K562 (cell line): ENCODE data around the gene CPT1C. TPM values are rescaled to one million over a fixed set of nuclear protein-coding genes. Genes with fewer than 3 reads are reported as not detected.
A peak's percentile ranks its signal among the peaks of the same experiment; 100 is the strongest.

ENCODE experiments used
- ARNT ChIP-seq, 2 experiments: fragments of 450-650 bp; IDR thresholded peaks; 2 replicates each; pipeline ENCODE4 v1.6.1; 2016; ENCODE audit warnings: mild to moderate bottlenecking in 1 of 2
- CBX5 ChIP-seq: IDR thresholded peaks from 2 replicates; pipeline ENCODE4 v1.6.1; 2014; ENCODE audit warnings: low read depth, borderline replicate concordance
- FOXJ2 ChIP-seq: fragments of 200-800 bp; sonication (Bioruptor generic); IDR thresholded peaks from 2 replicates; pipeline ENCODE4 v1.6.1; 2016; ENCODE audit warnings: missing genetic modification characterization, missing compliant biosample characterization
- GABPB1 ChIP-seq: sonication (generic); formaldehyde crosslinking; IDR thresholded peaks from 2 replicates; pipeline ENCODE4 v1.8.0; 2022; ENCODE audit warnings: mild to moderate bottlenecking, missing genetic modification reagents
- HCFC1 ChIP-seq: IDR thresholded peaks from 2 replicates; pipeline ENCODE4 v1.6.1; 2012; ENCODE audit warnings: low read depth, low read length, improper control_type of control experiment
- L3MBTL2 ChIP-seq: fragments of 450-650 bp; IDR thresholded peaks from 2 replicates; pipeline ENCODE4 v1.6.1; 2016; ENCODE audit warnings: mild to moderate bottlenecking, moderate library complexity
- MBD2 ChIP-seq: sonication (generic); IDR thresholded peaks from 2 replicates; pipeline ENCODE4 v1.6.1; 2016; ENCODE audit warnings: low read depth, borderline replicate concordance
- MTA1 ChIP-seq: fragments of 450-650 bp; IDR thresholded peaks from 2 replicates; pipeline ENCODE4 v1.6.1; 2017; ENCODE audit warnings: borderline replicate concordance
- PHF8 ChIP-seq: fragments of 200-600 bp; sonication (generic); IDR thresholded peaks from 2 replicates; pipeline ENCODE4 v1.6.1; 2012; ENCODE audit warnings: mixed run types, mild to moderate bottlenecking, inconsistent platforms, low read length, moderate library complexity, borderline replicate concordance
- POU5F1 ChIP-seq: fragments of 150-350 bp; IDR thresholded peaks from 2 replicates; pipeline ENCODE4 v1.6.1; 2014; ENCODE audit warnings: borderline replicate concordance, low read length, low read depth, mild to moderate bottlenecking; ENCODE audit not compliant: partially characterized antibody
- RBBP5 ChIP-seq: fragments of 200-600 bp; sonication (generic); IDR thresholded peaks from 2 replicates; pipeline ENCODE4 v1.6.1; 2012; ENCODE audit warnings: borderline replicate concordance, mild to moderate bottlenecking, low read length, control low read depth, inconsistent platforms; ENCODE audit not compliant: insufficient read depth, poor library complexity, severe bottlenecking
- SMARCA4 ChIP-seq: fragments of 450-650 bp; IDR thresholded peaks from 2 replicates; pipeline ENCODE4 v1.6.1; 2016
- TAF1 ChIP-seq: IDR thresholded peaks from 2 replicates; pipeline ENCODE4 v1.6.1; 2011; ENCODE audit warnings: mild to moderate bottlenecking, low read length, moderate library complexity; ENCODE audit not compliant: insufficient read depth, control insufficient read depth, severe bottlenecking; ENCODE audit errors: extremely low read depth
- TEAD4 ChIP-seq, 2 experiments: sonication (generic) in 1 of 2; formaldehyde crosslinking in 1 of 2; IDR thresholded peaks; 2 replicates each; pipeline versions ENCODE4 v1.6.1 to v1.8.0; 2012 to 2022; ENCODE audit warnings: borderline replicate concordance in 1 of 2, inconsistent platforms in 1 of 2, low read length in 1 of 2, mild to moderate bottlenecking in 1 of 2, missing genetic modification reagents in 1 of 2
- ZC3H4 ChIP-seq: sonication (generic); formaldehyde crosslinking; IDR thresholded peaks from 2 replicates; pipeline ENCODE4 v1.9.0; 2021; ENCODE audit warnings: missing genetic modification reagents, borderline replicate concordance
- ZFX ChIP-seq: sonication (generic); formaldehyde crosslinking; IDR thresholded peaks from 2 replicates; pipeline ENCODE4 v1.8.0; 2022; ENCODE audit warnings: mild to moderate bottlenecking, missing genetic modification reagents, moderate library complexity
- ZNF12 ChIP-seq: sonication (generic); formaldehyde crosslinking; IDR thresholded peaks from 2 replicates; pipeline ENCODE4 v1.4.0; 2020; ENCODE audit warnings: mild to moderate bottlenecking, missing genetic modification reagents
- ZNF133 ChIP-seq: fragments of 250-450 bp; sonication (Bioruptor Pico); IDR thresholded peaks from 2 replicates; pipeline ENCODE4 v1.4.0; 2020; ENCODE audit warnings: mild to moderate bottlenecking
- polyA plus RNA-seq, 8 experiments: library from polyadenylated mRNA; depleted of rRNA in 4 of 8; stranded (reverse) in 5 of 8; unstranded in 3 of 8; fragments of >200 nt; fragmentation: Nextera tagmentation in 2 of 8; fragmentation: Illumina TruSeq in 1 of 8; extraction: Ambion mirVana in 2 of 8; extraction: Trizol in 1 of 8; gene quantifications; 2 replicates each; pipeline versions ENCODE4 v1.2.1 to v1.2.3, GENCODE V29; 2011 to 2014; ENCODE audit warnings: inconsistent platforms in 1 of 8, missing spikeins in 1 of 8
- total RNA-seq, 7 experiments: library from RNA; depleted of rRNA in 6 of 7; stranded (reverse); fragments of >200 nt in 6 of 7; fragmentation: Illumina TruSeq in 2 of 7; extraction: Trizol in 2 of 7; gene quantifications; 2 replicates each; pipeline versions ENCODE4 v1.2.1 to v1.2.3, GENCODE V29; 2011 to 2021; ENCODE audit warnings: low replicate concordance in 1 of 7
- TF ChIP-seq, protein P1 (sequence below): sonication (generic); IDR thresholded peaks from 2 replicates; pipeline ENCODE4 v1.6.1; 2016
- TF ChIP-seq, protein P2 (sequence below), 2 experiments: fragments of 200-800 bp in 1 of 2; sonication (Bioruptor generic) in 1 of 2; sonication (generic) in 1 of 2; formaldehyde crosslinking in 1 of 2; IDR thresholded peaks in 1 of 2; conservative IDR thresholded peaks in 1 of 2; 2 replicates each; pipeline versions ENCODE4 v1.5.0 to v1.6.1; 2016 to 2020; ENCODE audit warnings: missing compliant biosample characterization in 1 of 2, missing genetic modification characterization in 1 of 2, missing genetic modification reagents in 1 of 2
- TF ChIP-seq, protein P3 (sequence below), 2 experiments: fragments of 450-650 bp in 1 of 2; IDR thresholded peaks; 2 replicates each; pipeline ENCODE4 v1.6.1; 2011 to 2017; ENCODE audit warnings: low read depth in 2 of 2, antibody characterized with exemption in 1 of 2, borderline replicate concordance in 1 of 2, low read length in 1 of 2, mild to moderate bottlenecking in 1 of 2, mixed read lengths in 1 of 2; ENCODE audit not compliant: control insufficient read depth in 1 of 2

CPT1C gene
- total and polyA plus RNA-seq, 9 of the 15 experiments (the other 6 are each of a cell fraction or from before 2014, with no cell fraction given) = 1.9 to 12.3 (median 3.0) TPM

DNA sequence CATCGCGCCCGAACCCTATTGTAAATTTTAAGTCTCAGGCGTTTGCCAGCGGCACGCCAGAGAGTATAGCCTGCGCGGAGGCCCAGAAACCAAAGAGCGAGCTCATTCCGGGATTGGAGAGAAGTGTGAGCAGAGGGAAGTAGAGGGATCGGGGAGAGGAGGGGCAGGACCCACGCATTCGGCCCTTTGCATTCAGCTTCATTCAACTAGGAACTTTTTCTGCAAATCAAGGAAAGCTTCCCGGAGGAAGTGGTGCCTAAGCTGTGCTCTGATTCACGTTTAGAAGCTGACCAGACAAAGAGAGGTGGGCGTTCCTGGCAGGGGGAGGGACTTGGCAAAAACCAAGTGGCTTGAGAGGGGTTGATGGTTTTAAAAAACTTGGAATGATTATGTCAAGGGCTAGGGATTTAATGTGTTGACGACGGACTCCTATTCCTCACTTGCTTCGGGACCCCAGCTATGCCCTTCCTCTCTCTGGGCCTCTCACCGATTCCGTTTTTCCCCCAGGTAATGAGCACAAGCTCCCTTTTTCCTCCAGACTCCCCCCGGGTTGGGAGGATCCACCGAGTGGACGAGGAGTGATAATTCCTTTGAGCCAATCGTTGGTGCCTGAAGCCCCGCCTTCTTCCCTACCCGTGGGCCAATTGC is 14.7 kb upstream of the CPT1C start (continued):
- TF ChIP-seq TAF1 (peak; percentile 76), MTA1 (peak; percentile 61; the same call in 1 of the 2 replicates), POU5F1 (no peak), PHF8 (peak; percentile 63; the same call in 1 of the 2 replicates), RBBP5 (no peak), CBX5 (no peak), TEAD4 (IDR thresholded peaks at IDR 0.05; ENCODE audit: low read length) (peak; percentile 7; the same call in 1 of the 2 replicates), TEAD4 (CRISPR knock-in tag; IDR thresholded peaks at IDR 0.05; ENCODE audit: borderline replicate concordance) (no peak), ARNT (IDR thresholded peaks at IDR 0.05) (peak in 1 of 2 experiments; percentile 91; a peak in 3 of 4 replicates), HCFC1 (0 out of 2 replicates have a peak, but pooled peaks have one; percentile 19), SMARCA4 (peak; percentile 38; the same call in 1 of the 2 replicates), GABPB1 (0 out of 2 replicates have a peak, but pooled peaks have one; percentile 52), ZC3H4 (CRISPR knock-in tag) (no peak), ZNF133 (CRISPR knock-in tag) (no peak), L3MBTL2 (peak; percentile 30), FOXJ2 (tag) (no peak; the same call in 1 of the 2 replicates), MBD2 (peak; percentile 96), ZNF12 (CRISPR knock-in tag) (0 out of 2 replicates have a peak, but pooled peaks have one; percentile 18), ZFX (peak; percentile 77)
- TF ChIP-seq, protein P1, sequence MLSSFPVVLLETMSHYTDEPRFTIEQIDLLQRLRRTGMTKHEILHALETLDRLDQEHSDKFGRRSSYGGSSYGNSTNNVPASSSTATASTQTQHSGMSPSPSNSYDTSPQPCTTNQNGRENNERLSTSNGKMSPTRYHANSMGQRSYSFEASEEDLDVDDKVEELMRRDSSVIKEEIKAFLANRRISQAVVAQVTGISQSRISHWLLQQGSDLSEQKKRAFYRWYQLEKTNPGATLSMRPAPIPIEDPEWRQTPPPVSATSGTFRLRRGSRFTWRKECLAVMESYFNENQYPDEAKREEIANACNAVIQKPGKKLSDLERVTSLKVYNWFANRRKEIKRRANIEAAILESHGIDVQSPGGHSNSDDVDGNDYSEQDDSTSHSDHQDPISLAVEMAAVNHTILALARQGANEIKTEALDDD = no peak
- TF ChIP-seq, protein P2, sequence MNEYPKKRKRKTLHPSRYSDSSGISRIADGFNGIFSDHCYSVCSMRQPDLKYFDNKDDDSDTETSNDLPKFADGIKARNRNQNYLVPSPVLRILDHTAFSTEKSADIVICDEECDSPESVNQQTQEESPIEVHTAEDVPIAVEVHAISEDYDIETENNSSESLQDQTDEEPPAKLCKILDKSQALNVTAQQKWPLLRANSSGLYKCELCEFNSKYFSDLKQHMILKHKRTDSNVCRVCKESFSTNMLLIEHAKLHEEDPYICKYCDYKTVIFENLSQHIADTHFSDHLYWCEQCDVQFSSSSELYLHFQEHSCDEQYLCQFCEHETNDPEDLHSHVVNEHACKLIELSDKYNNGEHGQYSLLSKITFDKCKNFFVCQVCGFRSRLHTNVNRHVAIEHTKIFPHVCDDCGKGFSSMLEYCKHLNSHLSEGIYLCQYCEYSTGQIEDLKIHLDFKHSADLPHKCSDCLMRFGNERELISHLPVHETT (CRISPR knock-in tag; conservative IDR thresholded peaks at IDR 0.05 in 1 of 2, IDR thresholded peaks at IDR 0.05 in 1 of 2) = 0 out of 4 replicates have a peak, but pooled peaks of 1 of the 2 experiments have one; percentile 10
- TF ChIP-seq, protein P3, sequence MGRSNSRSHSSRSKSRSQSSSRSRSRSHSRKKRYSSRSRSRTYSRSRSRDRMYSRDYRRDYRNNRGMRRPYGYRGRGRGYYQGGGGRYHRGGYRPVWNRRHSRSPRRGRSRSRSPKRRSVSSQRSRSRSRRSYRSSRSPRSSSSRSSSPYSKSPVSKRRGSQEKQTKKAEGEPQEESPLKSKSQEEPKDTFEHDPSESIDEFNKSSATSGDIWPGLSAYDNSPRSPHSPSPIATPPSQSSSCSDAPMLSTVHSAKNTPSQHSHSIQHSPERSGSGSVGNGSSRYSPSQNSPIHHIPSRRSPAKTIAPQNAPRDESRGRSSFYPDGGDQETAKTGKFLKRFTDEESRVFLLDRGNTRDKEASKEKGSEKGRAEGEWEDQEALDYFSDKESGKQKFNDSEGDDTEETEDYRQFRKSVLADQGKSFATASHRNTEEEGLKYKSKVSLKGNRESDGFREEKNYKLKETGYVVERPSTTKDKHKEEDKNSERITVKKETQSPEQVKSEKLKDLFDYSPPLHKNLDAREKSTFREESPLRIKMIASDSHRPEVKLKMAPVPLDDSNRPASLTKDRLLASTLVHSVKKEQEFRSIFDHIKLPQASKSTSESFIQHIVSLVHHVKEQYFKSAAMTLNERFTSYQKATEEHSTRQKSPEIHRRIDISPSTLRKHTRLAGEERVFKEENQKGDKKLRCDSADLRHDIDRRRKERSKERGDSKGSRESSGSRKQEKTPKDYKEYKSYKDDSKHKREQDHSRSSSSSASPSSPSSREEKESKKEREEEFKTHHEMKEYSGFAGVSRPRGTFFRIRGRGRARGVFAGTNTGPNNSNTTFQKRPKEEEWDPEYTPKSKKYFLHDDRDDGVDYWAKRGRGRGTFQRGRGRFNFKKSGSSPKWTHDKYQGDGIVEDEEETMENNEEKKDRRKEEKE (IDR thresholded peaks at IDR 0.05; ENCODE audit: borderline replicate concordance in 1 of 2, control insufficient read depth in 1 of 2, low read depth in 2 of 2, low read length in 1 of 2) = peak in 1 of 2 experiments; percentile 98; a peak in 2 of 4 replicates
